HG02763 (cell line): ENCODE measurements around the gene DCLK1.

ENCODE experiments used
- ATAC-seq: cut with Tn5 transposase; IDR thresholded peaks from one replicate; pipeline ENCODE4 v1.9.1; 2021; ENCODE audit warnings: mild to moderate bottlenecking, moderate library complexity; ENCODE audit not compliant: unreplicated experiment

The DCLK1 gene

DNA sequence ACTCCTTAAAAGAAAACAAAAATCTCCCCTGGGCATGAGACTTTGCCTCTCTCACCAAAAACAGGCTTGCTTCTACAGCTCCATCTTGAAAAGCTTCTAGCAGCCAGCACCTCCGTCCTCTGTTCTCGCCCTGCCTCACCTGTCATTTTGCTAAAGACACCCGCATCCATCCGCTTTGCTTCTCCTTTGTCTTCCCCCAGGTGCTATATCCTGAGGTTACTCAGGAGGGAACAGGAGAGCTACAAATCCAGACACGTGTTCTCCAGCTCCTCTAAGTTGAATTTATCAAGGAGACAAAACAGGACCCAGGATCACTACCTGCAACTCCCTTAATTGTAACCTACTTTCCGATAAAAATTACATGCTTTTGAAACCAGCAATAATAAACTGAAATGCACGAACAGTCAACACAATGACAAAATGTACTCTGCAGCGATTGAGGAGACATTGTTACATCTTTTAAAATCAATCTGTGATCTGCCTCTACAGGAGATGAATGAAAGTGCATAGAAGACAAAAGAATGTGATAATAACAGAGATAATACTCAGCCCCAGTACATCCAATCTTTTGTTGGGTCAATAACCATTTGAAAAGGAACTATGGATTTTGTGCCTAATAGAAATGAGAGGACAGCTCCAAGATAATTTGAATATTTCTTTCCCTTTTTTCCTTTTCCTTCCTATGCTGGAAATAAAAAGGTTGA lies 221.2 kb downstream of the DCLK1 start:
- ATAC-seq = no peak

DNA sequence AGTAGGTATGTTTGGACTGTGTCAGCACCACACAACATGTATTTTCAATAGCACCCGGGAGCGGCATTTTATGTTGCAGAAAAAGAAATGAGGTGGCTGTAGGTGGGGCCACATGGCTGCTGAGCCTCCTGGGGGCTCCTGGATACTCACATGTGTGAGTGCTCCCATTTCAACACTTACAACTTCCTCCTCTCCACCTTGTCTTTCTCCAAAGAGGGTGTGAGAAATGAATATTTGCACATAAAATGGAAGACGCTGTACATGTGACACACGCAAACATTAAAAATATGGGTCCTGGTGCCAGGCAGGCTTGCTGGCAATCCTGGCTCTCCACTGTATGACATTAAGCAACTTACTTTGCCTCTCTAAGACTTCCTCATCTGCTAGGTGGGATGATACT lies 222.1 kb downstream of the DCLK1 start:
- no peak for ATAC-seq

DNA sequence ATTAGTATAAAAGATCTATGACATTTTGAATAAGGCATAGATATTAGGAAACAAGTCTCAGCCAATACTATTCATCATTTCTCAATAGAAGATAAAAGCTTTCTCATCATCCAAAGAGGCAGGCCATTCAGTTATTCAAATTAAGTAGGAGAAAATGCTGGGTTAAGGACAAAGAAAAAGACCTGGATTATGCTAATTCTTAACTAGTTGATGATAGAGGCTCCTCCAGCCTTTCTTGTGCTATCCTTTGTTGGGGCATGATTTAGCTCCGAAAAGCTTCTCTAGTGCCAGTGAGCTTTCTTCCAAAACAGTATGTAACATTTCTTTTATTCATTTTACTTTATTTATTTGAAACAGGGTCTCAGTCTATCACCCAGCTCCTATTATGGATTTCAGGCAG lies 223.0 kb downstream of the DCLK1 start:
- ATAC-seq = no peak

DNA sequence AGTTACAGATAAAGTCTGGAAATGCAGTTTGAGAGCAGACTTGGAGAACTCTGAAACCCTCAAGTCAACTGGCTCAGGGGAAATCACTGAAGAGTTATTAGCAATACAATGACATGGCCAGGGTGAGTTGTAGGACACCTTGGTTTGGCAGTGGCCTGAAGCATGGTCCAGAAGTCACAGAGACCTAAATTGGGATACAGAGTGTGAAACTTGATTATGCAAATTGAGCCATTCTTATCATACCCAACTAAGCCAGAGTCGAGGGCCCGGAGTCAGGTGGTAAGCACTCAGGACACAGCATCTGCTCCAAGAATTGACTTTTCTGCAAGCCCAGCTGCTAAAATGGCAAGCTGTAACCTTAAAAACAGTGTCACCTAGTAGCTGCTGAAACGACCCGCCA lies 224.5 kb downstream of the DCLK1 start:
- ATAC-seq = no peak

DNA sequence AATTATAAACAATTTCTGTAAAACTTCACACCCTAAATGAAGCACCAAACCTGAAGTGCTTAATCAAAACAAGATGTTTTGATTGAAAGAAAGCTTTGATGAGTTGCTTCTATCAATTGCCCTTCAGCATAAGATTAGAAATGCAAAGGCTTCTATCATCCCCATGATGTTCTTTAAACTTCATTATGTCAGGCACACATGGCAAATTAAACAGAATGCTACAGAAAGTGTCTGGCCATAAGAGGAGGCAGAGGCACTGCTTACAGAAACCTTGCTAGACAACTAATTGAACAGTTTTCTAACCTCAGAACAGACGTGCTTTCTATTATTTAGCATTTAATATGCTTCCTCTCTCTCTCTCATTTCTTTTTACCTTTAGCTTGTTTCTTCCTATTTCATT lies 228.1 kb downstream of the DCLK1 start:
- no peak for ATAC-seq

DNA sequence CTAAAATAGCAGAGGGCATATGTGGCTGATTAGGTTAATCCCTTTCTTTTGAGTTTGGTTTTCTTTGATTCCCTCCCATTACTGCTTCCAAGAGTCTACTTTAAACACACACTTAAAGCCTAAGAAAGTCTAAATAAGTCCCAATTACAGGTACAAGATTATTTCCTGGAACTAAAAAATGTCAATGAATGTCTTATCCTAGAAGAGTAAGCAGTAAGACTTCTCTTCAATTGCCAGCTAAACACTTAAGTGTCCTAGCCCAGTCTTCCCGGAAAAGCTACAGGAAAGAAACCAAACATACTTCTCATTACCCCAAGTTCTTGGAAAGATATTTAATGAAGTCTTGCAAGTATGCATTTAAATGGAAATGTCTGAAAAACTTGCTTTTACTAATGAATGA lies 233.1 kb downstream of the DCLK1 start:
- ATAC-seq = no peak

DNA sequence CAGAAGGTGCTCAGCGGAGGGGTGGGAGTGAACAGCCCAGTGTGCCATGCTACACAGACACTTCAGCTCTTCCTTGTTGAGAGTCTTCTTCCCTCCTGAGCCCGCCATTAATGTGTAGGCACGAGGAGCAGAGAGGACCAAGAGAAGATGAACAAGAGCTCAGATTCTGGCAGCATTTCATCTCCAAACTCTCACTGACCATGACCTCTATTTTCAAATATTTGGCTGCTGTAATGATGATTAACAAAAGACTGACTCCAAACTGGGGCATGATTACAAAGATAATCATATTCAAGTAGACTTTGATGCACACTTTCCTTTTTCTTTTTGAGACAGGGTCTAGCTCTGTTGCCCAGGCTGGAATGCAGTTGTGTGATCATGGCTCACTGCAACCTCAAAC lies 236.5 kb downstream of the DCLK1 start:
- ATAC-seq = no peak

DNA sequence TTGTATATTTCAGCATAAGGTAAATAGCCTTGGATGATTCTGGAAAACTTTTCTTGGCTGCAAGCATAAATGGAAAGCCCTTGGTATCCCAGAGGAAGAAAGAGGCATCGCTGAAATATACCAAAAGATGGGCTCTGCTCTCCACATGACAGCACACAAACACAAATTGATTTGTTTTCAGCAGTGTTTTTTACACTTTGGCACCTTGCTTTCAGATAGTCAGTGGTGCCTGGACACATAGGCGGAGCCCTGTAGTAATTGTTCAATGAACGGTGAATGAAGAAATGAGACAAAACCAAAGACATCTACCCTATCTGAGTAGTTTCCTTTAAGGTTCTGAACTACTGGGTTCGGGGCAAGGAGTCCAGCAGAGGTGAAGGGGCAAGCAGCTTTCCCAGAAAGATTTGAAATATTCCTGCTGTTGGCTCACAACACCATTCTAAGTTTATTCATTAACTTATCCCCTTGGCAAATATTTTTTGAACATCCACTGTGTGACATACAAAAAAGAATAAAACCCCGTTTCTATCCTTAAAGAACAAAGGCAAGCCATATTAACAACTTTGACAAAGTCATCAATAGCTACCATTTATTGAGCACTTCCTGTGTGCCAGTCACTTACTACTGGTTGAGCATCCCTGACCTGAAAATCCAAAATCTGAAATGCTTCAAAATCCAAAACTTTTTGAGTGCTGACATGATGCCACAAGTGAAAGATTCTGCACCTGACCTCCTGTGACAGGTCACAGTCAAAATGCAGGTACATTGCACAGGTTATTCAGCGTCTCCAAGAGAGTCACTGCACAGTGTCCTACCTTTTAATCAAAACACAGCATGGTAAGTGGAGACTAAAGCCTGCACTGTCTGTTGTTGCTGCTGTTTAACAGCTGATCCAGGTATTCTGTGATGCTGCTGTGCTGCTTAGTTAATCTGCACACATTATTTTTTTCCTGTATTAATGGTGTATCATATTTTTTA lies 238.1 kb downstream of the DCLK1 start:
- no peak for ATAC-seq

DNA sequence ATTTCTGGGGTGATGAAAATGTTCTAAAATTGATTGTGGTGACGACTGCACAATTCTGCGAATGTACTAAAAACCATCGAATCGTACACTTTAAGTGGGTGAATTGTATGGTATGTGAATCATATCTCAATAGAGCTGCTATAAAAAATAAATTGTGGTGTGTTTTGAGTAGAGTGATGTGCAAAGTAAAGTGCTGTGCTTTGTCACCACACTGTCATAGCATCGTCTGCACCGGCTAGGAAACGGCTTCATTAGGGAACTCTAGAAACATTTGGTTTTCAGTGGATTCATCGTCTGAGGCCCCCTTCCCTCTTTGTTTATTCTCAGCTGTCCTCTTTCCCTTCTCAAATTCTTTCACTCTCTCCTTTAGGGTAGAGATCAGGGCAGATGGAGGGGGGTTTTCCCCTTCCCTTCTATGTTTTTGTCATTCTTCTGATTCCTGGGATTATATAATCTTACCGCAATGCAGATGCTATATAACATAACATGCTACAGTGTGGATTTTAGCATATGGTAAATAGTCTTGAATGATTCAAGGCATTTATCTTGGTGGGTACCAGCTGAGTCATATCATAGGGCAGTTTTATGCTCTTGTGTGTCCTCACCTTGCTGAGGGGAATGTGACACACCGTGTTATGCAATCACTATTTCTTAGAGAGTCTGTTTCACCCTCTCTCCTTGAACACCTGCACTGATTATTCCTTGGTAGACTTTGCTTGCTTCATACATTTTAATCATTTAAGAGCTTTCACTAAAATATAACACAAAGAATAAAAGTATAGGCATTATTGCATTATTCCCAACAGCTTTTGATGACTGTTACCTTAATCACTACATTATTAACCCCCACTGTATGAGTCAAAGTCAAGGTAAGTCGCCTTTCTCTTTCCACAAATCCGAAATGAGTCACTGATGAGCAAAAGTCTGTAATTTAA lies 239.4 kb downstream of the DCLK1 start:
- ATAC-seq = no peak

DNA sequence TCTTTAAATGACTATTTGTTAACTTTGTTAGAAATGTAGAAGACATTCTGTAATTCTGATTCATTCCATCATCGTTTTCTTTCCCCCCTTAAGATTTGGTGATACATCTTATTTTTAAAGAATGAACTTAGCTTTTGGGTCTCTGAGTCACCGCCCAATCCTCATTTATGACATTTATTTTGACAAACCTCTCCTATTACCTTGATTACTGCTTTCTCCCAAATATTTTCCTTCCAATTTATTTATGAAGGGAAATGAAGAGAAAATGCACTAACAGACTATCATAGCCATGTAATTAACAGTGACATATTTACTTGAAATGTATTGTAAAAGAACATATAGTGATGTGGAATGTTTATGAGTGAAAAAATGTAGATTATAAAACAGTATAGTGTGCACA lies 241.6 kb downstream of the DCLK1 start:
- no peak for ATAC-seq

DNA sequence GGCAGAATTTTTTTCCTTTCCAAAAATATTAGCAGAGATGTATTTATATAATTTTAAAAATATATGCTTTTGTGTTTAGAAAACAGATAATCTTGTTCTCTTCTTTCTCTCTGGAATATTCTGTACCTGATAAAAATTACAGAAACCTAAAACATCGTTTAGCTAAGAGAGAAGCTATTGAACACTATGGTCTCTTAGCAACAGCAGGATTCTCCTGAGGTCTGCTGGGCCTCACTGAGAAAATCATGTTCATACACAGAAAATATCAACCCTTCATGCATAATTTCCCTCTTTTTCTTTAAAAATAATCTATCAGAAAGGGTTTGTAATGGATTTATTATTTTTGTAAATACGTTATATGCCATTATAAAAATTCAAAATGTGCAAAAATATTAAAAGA lies 242.2 kb downstream of the DCLK1 start:
- no peak for ATAC-seq

DNA sequence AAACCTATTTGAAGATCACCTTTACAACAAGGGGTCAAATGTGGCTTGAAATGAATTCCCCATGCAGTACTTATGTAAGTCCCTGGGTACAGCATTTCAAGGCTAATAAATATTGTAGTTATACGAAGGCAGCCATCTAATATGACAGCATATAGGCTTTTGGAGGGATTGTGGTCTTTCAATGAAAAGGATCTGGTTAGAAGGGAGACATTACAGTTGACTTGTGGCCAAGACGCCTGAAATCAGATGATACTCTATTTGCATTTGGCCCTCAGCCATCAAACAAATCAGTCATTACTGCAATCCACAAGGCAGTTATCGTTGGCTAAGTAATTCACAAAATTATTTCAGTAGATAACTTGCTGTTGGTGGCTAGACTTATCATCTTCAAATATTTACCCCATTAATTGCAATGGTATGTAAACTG lies 242.7 kb downstream of the DCLK1 start:
- no peak for ATAC-seq

DNA sequence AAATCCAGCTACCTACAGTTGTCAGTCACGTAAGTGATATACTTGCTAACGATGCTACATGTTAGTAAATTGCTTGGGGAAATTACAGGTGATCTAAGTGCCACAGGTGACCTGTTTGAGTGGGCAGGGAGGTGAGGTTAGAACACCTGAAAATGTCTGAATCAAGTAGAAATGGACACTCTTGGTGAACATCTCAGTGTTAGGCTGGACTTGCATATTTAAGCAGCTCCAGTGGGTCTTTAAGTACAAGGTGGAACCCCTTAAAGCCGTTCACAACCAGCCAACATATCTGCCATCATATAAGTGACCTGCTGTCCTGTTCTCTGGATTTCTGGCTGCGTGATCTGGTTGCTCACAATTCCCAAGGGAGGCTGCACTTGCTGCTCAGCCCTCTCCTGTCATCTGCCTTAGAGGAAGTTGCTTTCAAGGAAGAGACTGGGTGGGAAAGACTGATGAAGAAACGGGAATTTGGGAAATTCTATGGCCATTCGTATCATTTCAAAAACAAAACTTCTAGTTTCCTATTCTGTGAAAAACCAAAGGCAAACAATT lies 244.0 kb downstream of the DCLK1 start:
- ATAC-seq = no peak

DNA sequence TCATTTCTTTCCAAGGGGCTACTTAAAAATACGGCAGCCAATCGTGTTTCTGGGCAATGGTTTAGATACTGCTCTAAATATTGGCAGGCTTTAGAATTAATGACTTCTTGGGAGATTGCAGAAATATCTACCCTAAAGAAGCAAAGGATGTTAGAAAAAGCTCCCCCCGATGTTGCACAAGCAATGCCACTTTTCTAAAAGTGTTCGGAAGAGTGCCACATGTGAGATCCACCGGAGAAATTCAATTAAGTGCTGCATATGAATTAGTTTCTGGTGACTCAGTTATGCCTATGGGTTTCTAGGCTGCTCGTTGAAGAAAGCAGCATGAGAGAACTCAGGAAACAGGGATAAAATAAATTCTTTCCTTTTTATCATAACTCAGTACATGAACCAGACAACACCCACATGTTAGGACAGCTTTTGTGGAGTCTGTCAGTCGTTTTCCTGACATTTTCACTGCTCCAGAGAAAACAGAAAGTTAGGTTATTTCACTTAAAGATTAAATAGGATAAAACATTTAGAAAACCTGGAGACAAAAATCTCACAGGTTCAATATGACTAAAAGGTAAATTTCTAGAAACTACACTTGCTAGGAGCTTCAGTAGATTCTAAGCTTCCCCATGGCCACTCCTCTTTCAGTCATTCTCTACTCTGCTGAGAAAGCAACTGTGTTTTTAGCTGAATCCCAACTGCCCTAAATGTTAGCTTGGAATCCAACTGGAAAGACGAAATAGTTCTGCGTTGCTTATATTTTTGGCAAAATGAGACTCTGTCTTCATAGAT lies 244.7 kb downstream of the DCLK1 start:
- no peak for ATAC-seq

DNA sequence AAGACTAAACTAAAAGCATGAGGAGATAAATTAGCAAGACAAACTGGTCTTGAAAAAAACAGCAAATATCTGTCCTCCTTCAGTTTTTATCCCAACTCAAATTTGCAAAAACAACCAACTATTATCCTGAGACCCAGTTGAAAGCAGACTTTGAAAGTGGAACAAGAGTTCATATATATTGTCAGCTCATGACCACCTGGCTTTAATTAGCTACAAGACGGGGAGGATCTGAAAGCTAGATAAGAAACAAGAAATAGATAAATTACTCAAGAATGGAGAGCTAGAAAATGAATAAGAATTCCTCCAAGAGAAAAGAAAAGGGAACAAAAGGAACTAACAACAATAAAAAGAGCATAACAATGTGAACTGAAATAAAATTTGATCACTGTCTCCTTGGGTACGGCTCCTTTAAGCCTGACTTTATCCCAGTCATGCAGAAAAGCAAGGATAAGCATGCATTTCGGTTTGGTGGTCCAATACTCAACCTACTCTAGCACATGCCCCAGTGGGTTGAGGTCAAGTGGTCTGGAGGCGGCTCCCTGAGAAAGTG lies 246.9 kb downstream of the DCLK1 start:
- no peak for ATAC-seq

DNA sequence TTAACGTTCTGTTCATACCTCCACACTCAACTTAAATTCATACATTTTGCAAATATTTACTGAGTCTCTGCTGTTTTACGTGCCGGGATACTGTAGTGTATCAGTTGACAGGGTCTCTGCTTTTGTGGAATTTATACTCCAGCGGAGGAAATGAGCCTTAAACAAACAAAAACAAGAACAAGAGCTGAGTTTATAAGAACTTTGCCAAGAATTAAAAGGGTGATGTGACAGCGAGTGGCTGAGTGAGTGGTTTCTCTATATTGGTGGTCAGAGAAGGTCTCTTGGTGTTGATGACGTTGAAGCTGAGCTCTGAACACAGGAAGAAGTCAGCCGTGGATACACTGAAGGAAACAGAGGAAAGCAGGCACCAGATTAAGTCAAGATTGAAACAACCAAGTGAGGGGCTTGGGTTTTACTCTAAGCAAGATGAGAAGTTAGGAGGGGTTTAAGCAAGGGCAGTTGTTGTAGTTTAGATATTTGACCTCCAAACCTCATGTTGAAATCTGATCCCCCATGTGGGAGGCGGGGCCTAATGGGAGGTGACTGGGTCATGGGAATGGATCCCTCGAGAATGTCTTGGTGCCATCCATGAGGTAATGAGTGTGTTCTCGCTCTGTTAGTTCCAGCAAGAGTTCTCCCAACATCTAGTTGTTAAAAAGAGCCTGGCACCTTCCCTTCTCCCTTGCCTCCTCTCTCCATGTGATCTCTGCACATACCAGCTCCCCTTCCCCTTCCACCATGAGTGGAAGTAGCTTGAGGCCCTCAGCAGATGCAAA lies 248.3 kb downstream of the DCLK1 start:
- ATAC-seq = no peak

DNA sequence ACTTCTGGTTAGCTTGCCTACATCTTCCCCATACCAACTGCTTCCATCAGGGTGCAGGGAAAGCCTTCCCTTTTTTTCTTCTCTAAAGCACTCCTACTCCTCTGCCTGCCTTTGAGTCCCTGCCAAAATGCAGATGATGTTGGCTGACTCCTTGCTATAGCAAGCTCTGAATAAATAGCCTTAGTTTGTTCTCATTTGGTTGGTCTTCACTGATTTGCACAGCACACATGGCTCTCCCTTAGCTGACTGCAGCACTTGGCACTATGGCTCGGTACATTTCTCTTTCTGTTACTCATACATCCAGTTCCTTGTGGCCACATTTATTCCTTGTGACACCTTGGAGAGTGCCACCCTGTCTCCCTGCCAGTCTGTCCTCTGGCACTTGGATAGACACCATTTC lies 249.8 kb downstream of the DCLK1 start:
- ATAC-seq = no peak

DNA sequence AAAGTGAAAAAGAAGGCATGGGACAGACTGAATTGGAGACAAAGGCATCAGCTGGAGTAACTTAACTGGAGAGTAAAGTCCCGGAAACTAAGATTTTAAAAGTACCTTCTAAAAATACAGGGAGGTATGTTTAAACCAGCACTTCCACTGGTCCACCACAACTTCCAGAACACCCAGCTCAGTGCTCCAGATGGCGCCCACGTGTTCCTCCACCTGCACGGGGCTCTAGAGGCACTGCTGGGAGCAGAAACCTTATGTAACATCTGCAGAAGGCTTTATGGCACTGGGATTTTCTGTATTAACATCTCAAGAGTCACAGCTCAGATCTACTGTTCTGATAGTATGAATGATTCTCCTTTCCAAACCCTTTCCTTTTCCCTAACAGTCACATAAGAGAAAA lies 252.1 kb downstream of the DCLK1 start:
- no peak for ATAC-seq

DNA sequence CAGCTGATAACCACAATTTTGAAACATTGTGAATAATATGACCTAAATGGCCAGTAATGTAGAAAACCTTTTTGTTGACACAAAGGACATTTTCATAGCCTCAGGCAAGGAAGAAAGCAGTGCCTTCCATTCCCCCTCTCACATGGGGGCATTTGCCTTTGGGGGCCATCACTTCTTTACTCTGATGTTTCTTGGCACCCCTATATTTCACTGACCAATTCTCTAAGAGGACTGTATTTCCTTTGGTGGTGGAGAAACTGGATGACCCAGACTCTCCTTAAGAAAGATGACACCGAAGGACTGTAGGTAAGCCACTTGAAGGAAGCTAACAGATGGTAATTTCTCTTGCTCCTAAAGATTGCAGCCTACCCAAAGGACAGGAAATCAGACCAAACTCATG lies 254.6 kb downstream of the DCLK1 start:
- no peak for ATAC-seq
